SK-N-SH treated with all-trans-retinoic acid at 6 μM for 48 hours (cell line): ENCODE results near the gene PLXNC1.

Source experiments
- ATAC-seq: fragments of 200-7000 bp; cut with Tn5 transposase; 3 replicates; pipeline ENCODE4 v1.9.1; 2020; ENCODE audit warnings: mild to moderate bottlenecking, moderate library complexity
- ARNTL ChIP-seq: fragments of 450-650 bp; formaldehyde crosslinking; IDR thresholded peaks from 2 replicates; pipeline ENCODE4 v1.5.0; 2020; ENCODE audit warnings: low read depth, mild to moderate bottlenecking, moderate library complexity, borderline replicate concordance
- BACH2 ChIP-seq: fragments of 250-450 bp; sonication (Bioruptor Pico); IDR thresholded peaks from 2 replicates; pipeline ENCODE4 v1.9.0; 2021; ENCODE audit warnings: mild to moderate bottlenecking, borderline replicate concordance
- CSDC2 ChIP-seq: fragments of 250-450 bp; sonication (Bioruptor Pico); IDR thresholded peaks from 2 replicates; pipeline ENCODE4 v1.5.0; 2020; ENCODE audit warnings: mild to moderate bottlenecking, moderate library complexity
- ESRRG ChIP-seq: fragments of 250-450 bp; sonication (Bioruptor Pico); IDR thresholded peaks from 2 replicates; pipeline ENCODE4 v1.6.1; 2021; ENCODE audit warnings: mild to moderate bottlenecking
- GLIS3 ChIP-seq: fragments of 250-450 bp; sonication (Bioruptor Pico); IDR thresholded peaks from 2 replicates; pipeline ENCODE4 v1.5.0; 2020; ENCODE audit warnings: mild to moderate bottlenecking, moderate library complexity
- ISL1 ChIP-seq: fragments of 250-450 bp; sonication (Bioruptor Pico); IDR thresholded peaks from 2 replicates; pipeline ENCODE4 v2.1.2; 2022; ENCODE audit warnings: mild to moderate bottlenecking, moderate library complexity
- OSR1 ChIP-seq: fragments of 250-450 bp; sonication (Bioruptor Pico); IDR thresholded peaks from 2 replicates; pipeline ENCODE4 v1.8.0; 2022; ENCODE audit warnings: moderate library complexity, mild to moderate bottlenecking, inconsistent platforms
- PPARA ChIP-seq: fragments of 250-450 bp; sonication (Bioruptor Pico); IDR thresholded peaks from 2 replicates; pipeline ENCODE4 v1.5.0; 2020; ENCODE audit warnings: mild to moderate bottlenecking, borderline replicate concordance
- RARB ChIP-seq: fragments of 250-450 bp; sonication (Bioruptor Pico); IDR thresholded peaks from 2 replicates; pipeline ENCODE4 v1.8.0; 2021; ENCODE audit warnings: mild to moderate bottlenecking, moderate library complexity
- SNAI2 ChIP-seq: fragments of 250-450 bp; sonication (Bioruptor Pico); IDR thresholded peaks from 2 replicates; pipeline ENCODE4 v1.5.0; 2020; ENCODE audit warnings: mild to moderate bottlenecking, moderate library complexity
- TCF4 ChIP-seq: fragments of 250-450 bp; sonication (Bioruptor Pico); IDR thresholded peaks from 2 replicates; pipeline ENCODE4 v1.8.0; 2021; ENCODE audit warnings: mild to moderate bottlenecking, moderate library complexity, borderline replicate concordance
- TOX ChIP-seq: fragments of 250-450 bp; sonication (Bioruptor Pico); IDR thresholded peaks from 2 replicates; pipeline ENCODE4 v1.8.0; 2021; ENCODE audit warnings: mild to moderate bottlenecking, moderate library complexity, borderline replicate concordance
- ZC3H10 ChIP-seq: fragments of 250-450 bp; sonication (Bioruptor Pico); IDR thresholded peaks from 2 replicates; pipeline ENCODE4 v1.5.1; 2021; ENCODE audit warnings: mild to moderate bottlenecking, moderate library complexity
- ZFP3 ChIP-seq: fragments of 250-450 bp; sonication (Bioruptor Pico); IDR thresholded peaks from 2 replicates; pipeline ENCODE4 v1.5.0; 2020; ENCODE audit warnings: mild to moderate bottlenecking, moderate library complexity
- ZFP30 ChIP-seq: fragments of 450-650 bp; formaldehyde crosslinking; IDR thresholded peaks from 2 replicates; pipeline ENCODE4 v1.5.0; 2022; ENCODE audit warnings: mild to moderate bottlenecking, moderate library complexity
- ZNF8 ChIP-seq: fragments of 450-650 bp; formaldehyde crosslinking; IDR thresholded peaks from 2 replicates; pipeline ENCODE4 v1.5.0; 2020; ENCODE audit warnings: mild to moderate bottlenecking, moderate library complexity
- TF ChIP-seq, protein P1 (sequence below): fragments of 250-450 bp; sonication (Bioruptor Pico); IDR thresholded peaks from 2 replicates; pipeline ENCODE4 v1.8.0; 2021; ENCODE audit warnings: low read depth, mild to moderate bottlenecking, moderate library complexity, borderline replicate concordance
- TF ChIP-seq, protein P2 (sequence below): fragments of 250-450 bp; sonication (Bioruptor Pico); IDR thresholded peaks from 2 replicates; pipeline ENCODE4 v1.5.1; 2021; ENCODE audit warnings: mild to moderate bottlenecking, moderate library complexity
- TF ChIP-seq, protein P3 (sequence below): fragments of 250-450 bp; sonication (Bioruptor Pico); IDR thresholded peaks from 2 replicates; pipeline ENCODE4 v1.5.0; 2020; ENCODE audit warnings: mild to moderate bottlenecking, moderate library complexity
- TF ChIP-seq, protein P4 (sequence below): fragments of 250-450 bp; sonication (Bioruptor Pico); IDR thresholded peaks from 2 replicates; pipeline ENCODE4 v1.8.0; 2020; ENCODE audit warnings: mild to moderate bottlenecking, moderate library complexity, borderline replicate concordance

PLXNC1 gene

DNA sequence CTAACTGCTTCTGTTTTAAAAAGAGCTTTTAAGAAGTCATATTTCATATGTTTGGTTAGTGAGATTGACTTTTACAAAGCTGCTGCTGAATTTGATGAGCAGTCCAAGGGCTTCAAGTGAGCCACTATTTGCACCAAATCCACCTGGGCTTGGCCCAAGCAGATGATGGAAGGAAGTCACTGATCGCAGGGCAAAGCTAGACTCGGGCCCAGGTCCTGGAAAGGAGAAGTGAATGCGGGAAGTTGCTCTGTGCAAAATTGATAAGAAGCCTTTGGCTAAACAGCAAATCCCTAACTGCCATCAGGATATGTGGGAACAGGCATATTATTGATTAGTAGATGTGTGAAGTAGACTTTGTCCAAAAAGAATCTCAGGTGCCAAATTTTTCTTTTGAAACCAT, 30.5 kb downstream of the PLXNC1 start:
- TF ChIP-seq ZFP3 (CRISPR knock-in tag), result no peak
- no peak for TF ChIP-seq ESRRG (CRISPR knock-in tag)
- TF ChIP-seq OSR1, result no peak
- TF ChIP-seq, protein P1, sequence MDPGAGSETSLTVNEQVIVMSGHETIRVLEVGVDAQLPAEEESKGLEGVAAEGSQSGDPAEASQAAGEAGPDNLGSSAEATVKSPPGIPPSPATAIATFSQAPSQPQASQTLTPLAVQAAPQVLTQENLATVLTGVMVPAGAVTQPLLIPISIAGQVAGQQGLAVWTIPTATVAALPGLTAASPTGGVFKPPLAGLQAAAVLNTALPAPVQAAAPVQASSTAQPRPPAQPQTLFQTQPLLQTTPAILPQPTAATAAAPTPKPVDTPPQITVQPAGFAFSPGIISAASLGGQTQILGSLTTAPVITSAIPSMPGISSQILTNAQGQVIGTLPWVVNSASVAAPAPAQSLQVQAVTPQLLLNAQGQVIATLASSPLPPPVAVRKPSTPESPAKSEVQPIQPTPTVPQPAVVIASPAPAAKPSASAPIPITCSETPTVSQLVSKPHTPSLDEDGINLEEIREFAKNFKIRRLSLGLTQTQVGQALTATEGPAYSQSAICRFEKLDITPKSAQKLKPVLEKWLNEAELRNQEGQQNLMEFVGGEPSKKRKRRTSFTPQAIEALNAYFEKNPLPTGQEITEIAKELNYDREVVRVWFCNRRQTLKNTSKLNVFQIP (CRISPR knock-in tag), result no peak
- TF ChIP-seq RARB (CRISPR knock-in tag), result no peak
- no peak for TF ChIP-seq TOX
- TF ChIP-seq GLIS3 (CRISPR knock-in tag), result no peak
- ATAC-seq, result no peak

DNA sequence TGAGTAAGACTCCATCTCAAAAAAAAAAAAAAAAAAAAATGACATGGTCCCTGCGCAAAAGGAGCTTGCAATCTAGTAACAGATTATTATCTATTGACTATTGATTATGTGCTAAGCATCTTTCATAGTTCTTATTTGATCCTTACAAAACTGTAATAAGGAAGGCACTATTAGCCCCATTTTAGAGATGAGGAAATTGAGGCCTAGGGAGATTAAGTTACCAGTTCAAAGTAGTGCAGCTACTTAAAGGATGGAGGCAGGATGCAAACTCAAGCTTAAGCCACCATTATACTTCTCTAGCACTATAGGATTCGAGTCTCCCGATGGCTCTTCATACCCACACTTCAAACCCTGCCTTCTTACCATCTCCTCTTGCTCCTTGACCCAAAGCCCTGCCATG, 31.3 kb downstream of the PLXNC1 start:
- TF ChIP-seq ZFP30 (CRISPR knock-in tag) (no peak), GLIS3 (CRISPR knock-in tag) (no peak), TOX (no peak), ZC3H10 (CRISPR knock-in tag) (no peak), CSDC2 (CRISPR knock-in tag) (no peak)

DNA sequence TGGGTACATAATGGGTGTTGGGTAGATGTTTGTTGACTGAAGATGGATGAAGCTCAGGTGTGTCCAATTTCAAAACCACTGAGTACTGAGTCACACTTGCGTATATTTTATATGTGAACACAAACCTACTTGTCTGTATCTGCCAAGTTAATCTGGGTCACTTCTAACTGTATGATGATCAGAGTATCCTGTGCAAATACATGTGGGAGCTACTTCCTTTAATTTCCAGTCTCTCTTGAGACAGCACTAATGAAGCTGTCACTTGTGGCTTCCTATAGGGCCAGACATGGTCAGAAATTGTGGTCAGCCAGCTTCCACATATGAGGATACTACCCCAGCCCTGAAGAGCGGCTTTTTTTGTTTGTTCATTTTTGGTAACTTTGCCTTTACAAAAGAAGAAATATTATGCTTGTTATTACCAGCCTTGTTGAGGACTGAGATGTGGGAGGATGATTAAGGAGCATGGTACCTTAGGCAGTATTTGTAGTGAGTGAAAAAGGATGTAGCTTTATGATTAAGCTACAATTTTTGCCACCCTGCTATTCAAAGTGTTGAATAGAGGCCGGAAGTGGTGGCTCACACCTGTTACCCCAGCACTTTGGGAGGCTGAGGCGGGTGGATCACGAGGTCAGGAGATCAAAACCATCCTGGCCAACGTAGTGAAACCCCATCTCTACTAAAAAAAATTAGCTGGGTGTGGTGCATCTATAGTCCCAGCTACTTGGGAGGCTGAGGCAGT, 32.4 kb downstream of the PLXNC1 start:
- ATAC-seq, result no peak
- no peak for TF ChIP-seq ESRRG (CRISPR knock-in tag)
- TF ChIP-seq BACH2 (CRISPR knock-in tag), result no peak
- TF ChIP-seq ZC3H10 (CRISPR knock-in tag), result no peak
- TF ChIP-seq OSR1, result no peak
- no peak for TF ChIP-seq ZFP3 (CRISPR knock-in tag)
- TF ChIP-seq TCF4 (CRISPR knock-in tag), result no peak
- no peak for TF ChIP-seq ARNTL (CRISPR knock-in tag)
- TF ChIP-seq, protein P2, sequence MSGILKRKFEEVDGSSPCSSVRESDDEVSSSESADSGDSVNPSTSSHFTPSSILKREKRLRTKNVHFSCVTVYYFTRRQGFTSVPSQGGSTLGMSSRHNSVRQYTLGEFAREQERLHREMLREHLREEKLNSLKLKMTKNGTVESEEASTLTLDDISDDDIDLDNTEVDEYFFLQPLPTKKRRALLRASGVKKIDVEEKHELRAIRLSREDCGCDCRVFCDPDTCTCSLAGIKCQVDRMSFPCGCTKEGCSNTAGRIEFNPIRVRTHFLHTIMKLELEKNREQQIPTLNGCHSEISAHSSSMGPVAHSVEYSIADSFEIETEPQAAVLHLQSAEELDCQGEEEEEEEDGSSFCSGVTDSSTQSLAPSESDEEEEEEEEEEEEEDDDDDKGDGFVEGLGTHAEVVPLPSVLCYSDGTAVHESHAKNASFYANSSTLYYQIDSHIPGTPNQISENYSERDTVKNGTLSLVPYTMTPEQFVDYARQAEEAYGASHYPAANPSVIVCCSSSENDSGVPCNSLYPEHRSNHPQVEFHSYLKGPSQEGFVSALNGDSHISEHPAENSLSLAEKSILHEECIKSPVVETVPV (CRISPR knock-in tag), result no peak
- TF ChIP-seq PPARA (CRISPR knock-in tag), result no peak
- no peak for TF ChIP-seq ISL1 (CRISPR knock-in tag)
- TF ChIP-seq, protein P1 (CRISPR knock-in tag), result no peak
- no peak for TF ChIP-seq SNAI2
- TF ChIP-seq RARB (CRISPR knock-in tag), result no peak

More for the DNA sequence above, 31.3 kb downstream of the PLXNC1 start:
- no peak for ATAC-seq

DNA sequence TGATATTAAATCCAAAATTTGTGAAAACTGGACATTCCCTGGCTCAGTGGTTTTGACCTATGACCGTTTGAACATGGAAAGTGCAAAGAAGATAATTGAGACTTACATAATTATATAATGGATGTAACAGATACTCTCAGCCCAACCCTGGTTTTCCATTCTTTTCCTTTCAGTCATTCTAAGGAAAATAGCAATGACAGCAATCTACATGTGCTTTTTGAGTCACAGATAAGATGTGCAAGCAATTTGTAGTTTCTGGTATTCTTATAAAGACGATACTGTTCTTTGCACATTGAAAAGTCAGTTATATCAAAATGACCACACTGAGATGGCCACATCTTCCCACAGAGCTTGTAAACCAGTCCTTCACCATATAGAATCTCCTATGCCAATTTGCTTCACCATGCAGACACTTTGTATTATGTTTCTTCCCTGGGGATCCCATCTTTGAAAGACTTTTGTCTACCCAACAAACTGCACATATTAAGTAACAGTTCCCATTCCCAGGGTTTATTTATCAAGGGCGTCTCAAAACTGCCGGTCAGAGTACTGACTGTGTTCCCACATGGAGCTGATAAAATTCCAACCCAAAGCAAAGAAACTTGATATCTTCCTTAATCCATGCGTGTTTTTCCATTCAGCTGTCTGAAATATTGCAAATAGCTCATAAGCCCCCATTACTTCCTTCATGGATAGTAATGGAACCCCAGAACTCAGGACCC, 34.8 kb downstream of the PLXNC1 start:
- no peak for ATAC-seq
- TF ChIP-seq TOX, result no peak
- TF ChIP-seq SNAI2, result no peak
- TF ChIP-seq TCF4 (CRISPR knock-in tag), result no peak
- TF ChIP-seq RARB (CRISPR knock-in tag), result no peak
- TF ChIP-seq CSDC2 (CRISPR knock-in tag), result no peak
- TF ChIP-seq GLIS3 (CRISPR knock-in tag), result no peak
- TF ChIP-seq ZNF8, result no peak
- TF ChIP-seq, protein P2 (CRISPR knock-in tag), result no peak
- TF ChIP-seq, protein P3, sequence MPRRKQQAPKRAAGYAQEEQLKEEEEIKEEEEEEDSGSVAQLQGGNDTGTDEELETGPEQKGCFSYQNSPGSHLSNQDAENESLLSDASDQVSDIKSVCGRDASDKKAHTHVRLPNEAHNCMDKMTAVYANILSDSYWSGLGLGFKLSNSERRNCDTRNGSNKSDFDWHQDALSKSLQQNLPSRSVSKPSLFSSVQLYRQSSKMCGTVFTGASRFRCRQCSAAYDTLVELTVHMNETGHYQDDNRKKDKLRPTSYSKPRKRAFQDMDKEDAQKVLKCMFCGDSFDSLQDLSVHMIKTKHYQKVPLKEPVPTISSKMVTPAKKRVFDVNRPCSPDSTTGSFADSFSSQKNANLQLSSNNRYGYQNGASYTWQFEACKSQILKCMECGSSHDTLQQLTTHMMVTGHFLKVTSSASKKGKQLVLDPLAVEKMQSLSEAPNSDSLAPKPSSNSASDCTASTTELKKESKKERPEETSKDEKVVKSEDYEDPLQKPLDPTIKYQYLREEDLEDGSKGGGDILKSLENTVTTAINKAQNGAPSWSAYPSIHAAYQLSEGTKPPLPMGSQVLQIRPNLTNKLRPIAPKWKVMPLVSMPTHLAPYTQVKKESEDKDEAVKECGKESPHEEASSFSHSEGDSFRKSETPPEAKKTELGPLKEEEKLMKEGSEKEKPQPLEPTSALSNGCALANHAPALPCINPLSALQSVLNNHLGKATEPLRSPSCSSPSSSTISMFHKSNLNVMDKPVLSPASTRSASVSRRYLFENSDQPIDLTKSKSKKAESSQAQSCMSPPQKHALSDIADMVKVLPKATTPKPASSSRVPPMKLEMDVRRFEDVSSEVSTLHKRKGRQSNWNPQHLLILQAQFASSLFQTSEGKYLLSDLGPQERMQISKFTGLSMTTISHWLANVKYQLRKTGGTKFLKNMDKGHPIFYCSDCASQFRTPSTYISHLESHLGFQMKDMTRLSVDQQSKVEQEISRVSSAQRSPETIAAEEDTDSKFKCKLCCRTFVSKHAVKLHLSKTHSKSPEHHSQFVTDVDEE (CRISPR knock-in tag), result no peak
- TF ChIP-seq ZFP30 (CRISPR knock-in tag), result no peak
- TF ChIP-seq OSR1, result no peak
- TF ChIP-seq, protein P1 (CRISPR knock-in tag), result no peak
- TF ChIP-seq, protein P4, sequence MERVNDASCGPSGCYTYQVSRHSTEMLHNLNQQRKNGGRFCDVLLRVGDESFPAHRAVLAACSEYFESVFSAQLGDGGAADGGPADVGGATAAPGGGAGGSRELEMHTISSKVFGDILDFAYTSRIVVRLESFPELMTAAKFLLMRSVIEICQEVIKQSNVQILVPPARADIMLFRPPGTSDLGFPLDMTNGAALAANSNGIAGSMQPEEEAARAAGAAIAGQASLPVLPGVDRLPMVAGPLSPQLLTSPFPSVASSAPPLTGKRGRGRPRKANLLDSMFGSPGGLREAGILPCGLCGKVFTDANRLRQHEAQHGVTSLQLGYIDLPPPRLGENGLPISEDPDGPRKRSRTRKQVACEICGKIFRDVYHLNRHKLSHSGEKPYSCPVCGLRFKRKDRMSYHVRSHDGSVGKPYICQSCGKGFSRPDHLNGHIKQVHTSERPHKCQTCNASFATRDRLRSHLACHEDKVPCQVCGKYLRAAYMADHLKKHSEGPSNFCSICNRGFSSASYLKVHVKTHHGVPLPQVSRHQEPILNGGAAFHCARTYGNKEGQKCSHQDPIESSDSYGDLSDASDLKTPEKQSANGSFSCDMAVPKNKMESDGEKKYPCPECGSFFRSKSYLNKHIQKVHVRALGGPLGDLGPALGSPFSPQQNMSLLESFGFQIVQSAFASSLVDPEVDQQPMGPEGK (CRISPR knock-in tag), result no peak
- no peak for TF ChIP-seq ZFP3 (CRISPR knock-in tag)
- no peak for TF ChIP-seq ESRRG (CRISPR knock-in tag)
- TF ChIP-seq PPARA (CRISPR knock-in tag), result no peak
